Urothelium cell line (cell line): ENCODE measurements around the gene DNAAF2.
"Not testable (repeated sequence)": the region's sequence is repeated elsewhere in the genome, so short reads cannot be mapped to it uniquely, and the experiment has no call there.

ENCODE experiments used
- DNase-seq: peaks from one replicate; pipeline ENCODE4 v3.0.0; 2011; ENCODE audit warnings: low spot score, mixed read lengths
- FAIRE-seq: peaks from 2 replicates; lab custom pipeline; 2011; peaks lifted over from hg19 to GRCh38; lab: Jason Lieb, UNC

DNAAF2 gene

DNA sequence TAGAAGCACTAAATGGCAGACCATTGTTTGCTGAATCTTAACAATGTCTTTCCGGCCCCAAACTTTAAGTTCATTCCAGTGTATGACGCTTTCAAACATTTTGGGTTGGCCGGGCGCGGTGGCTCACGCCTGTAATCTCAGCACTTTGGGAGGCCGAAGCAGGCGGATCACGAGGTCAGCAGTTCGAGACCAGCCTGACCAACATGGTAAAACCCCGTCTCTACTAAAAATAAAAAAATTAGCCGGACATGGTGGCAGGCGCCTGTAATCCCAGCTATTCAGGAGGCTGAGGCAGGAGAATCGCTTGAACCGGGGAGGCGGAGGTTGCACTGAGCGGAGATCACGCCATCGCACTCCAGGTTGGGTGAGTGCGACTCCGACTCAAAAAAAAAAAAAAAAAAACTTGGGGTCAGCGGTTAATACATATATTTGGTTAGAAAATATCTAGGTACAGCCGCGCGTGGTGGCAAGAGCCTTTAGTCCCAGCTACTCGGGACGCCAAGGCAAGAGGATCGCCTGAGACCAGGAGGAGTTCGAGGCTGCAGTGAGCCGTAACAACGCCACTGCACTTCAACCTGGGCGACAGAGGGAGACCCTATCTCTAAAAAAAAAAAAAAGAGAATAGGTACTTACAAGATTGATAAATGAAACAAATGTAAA lies 49.9 kb downstream of the DNAAF2 start:
- FAIRE-seq: not testable (repeated sequence)

DNA sequence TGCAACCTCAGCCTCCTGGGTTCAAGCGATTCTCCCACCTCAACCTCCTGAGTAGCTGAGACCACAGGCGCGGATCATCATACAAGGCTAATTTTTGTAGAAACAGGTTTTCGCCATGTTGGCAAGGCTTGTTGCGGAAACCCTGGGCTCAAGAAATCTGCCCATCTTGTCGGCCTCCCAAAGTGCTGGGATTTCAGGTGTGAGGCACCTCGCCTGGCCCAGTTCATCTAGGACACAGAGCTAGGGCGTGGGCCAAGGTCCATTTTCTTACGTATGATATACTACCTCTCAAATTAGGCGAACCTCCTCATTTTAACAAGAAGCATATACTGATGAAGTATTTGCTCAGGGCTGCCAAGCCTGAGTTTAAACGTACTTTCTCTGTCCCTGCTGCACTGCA lies 51.0 kb downstream of the DNAAF2 start:
- DNase-seq (no peak), FAIRE-seq (no peak)

More for the DNA sequence above, 49.9 kb downstream of the DNAAF2 start:
- DNase-seq: not testable (repeated sequence)

DNA sequence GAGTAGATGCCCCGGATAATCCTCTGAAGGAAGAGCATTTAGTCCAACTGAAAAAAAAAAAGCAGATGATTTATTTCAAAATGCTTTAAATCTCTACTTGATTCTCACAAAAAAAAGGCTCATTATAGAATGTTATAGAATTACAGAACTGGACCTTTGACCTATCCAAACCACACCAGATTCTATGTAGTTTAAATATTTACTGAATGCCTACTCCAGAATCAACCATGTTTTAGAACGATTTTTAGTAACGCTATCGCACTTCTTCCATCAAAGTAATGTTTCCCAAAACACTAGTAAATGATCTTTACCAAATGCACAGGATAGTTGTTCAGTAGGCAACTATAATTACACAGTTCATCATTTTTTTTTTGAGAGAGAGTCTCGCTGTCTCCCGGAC lies 51.4 kb downstream of the DNAAF2 start:
- FAIRE-seq (no peak), DNase-seq (no peak)

GRCh38 chr14:49582113-49582977 lies 52.7 kb downstream of the DNAAF2 start:
- DNase-seq (no peak), FAIRE-seq (no peak)

GRCh38 chr14:49581209-49582112 lies 53.6 kb downstream of the DNAAF2 start:
- no peak for FAIRE-seq
- DNase-seq: no peak

DNA sequence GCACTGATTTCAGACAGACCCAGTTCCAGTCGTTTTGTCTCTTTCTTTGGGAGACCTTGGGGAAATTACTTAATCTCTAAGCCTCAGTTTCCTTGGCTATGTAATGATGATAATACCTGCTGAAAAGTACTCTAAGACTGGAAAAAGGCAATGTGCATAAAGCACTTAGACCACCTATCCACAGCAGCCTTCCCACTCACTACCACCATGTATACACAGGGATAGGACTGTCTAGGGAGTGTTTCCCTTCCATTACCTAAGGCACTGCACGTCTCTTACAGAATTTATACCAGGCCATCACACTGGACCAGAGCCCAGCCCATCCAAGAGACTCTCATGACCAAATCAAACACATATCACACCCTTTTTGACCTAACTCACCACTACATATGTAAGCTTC lies 55.2 kb downstream of the DNAAF2 start:
- DNase-seq (no peak), FAIRE-seq (no peak)

DNA sequence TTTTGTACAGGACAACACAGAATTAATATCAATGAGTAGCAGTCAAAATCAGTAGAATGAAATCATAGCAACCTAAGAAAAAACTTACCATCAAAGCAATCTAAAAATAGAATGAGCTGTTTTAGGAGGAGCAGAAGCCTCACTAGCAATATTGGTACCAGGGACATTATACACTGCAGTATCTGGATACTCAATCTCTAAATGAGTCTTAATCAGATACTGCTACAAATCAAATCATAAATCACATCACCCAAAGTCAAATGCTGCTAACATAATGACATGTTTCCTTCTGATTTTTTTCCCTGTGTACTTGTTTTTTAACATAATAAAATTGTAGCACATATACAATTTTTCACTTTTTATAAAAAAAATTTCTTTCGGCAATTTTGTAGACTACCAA lies 56.9 kb downstream of the DNAAF2 start:
- no peak for FAIRE-seq
- DNase-seq: no peak
